Sigmoid colon (tissue), 7 donors: ENCODE measurements around the gene CA9. TPM values are rescaled to one million over a fixed set of nuclear protein-coding genes. Genes with fewer than 3 reads are reported as not detected.

Experiments
- DNase-seq: peaks from one replicate; pipeline ENCODE4 v3.0.0-alpha.2; 2019
- H3K27ac ChIP-seq, 4 donors: fragments of 200-600 bp; sonication (generic); one replicate each; pipeline ENCODE4 v1.5.1; 2016 to 2019; ENCODE audit warnings: mild to moderate bottlenecking in 1 of 4
- H3K27me3 ChIP-seq, 3 donors: fragments of 200-600 bp; sonication (generic); one replicate each; pipeline ENCODE4 v1.5.1; 2019; ENCODE audit warnings: mild to moderate bottlenecking in 1 of 3
- H3K36me3 ChIP-seq, 4 donors: fragments of 200-600 bp; sonication (generic); one replicate each; pipeline ENCODE4 v1.5.1; 2016 to 2019
- H3K4me1 ChIP-seq, 4 donors: fragments of 200-600 bp; sonication (generic); one replicate each; pipeline ENCODE4 v1.5.1; 2017 to 2019
- H3K4me3 ChIP-seq, 4 donors: fragments of 200-600 bp; sonication (generic); one replicate each; pipeline ENCODE4 v1.5.1; 2017 to 2019; ENCODE audit warnings: mild to moderate bottlenecking in 2 of 4, moderate library complexity in 1 of 4
- H3K9me3 ChIP-seq, 4 donors: fragments of 200-600 bp in 3 of 4; sonication (generic) in 3 of 4; one replicate each; pipeline versions ENCODE4 v1.5.1 to v1.6.1; 2013 to 2019
- CTCF ChIP-seq, 4 experiments: fragments of 450-650 bp in 3 of 4; fragments of 200-600 bp in 1 of 4; IDR thresholded peaks; one replicate each; pipeline ENCODE4 v1.5.1; 2016 to 2019; ENCODE audit warnings: antibody characterized with exemption in 4 of 4, mild to moderate bottlenecking in 3 of 4, moderate library complexity in 2 of 4
- EP300 ChIP-seq, 4 donors: sonication (generic); formaldehyde crosslinking; IDR thresholded peaks; one replicate each; pipeline ENCODE4 v1.6.1; 2017; ENCODE audit warnings: antibody characterized with exemption in 4 of 4
- POLR2A ChIP-seq, 2 donors: fragments of 450-650 bp; IDR thresholded peaks; one replicate each; pipeline ENCODE4 v1.6.1; 2016; ENCODE audit warnings: antibody characterized with exemption in 2 of 2, mild to moderate bottlenecking in 2 of 2, moderate library complexity in 2 of 2
- POLR2AphosphoS5 ChIP-seq, 4 donors: sonication (generic); formaldehyde crosslinking; IDR thresholded peaks; one replicate each; pipeline ENCODE4 v1.6.1; 2017; ENCODE audit warnings: antibody characterized with exemption in 4 of 4
- WGBS, 2 donors: extraction: QIAGEN DNeasy Blood & Tissue Kit; methylation state at CpG; one replicate each; pipeline ENCODE4 v1.1.7; 2013; 5-methylcytosine and 5-hydroxymethylcytosine counted together
- intact Hi-C: fragments of 100-400 bp; cut with DNase I; formaldehyde crosslinking; loops from one replicate; pipeline ENCODE4 v1.15.1; 2023
- polyA plus RNA-seq, 3 donors: library from polyadenylated mRNA; stranded (reverse); fragments of 200-250 nt; gene quantifications; one replicate each; pipeline ENCODE4 v1.2.3, GENCODE V29; 2013
- total RNA-seq, 4 donors: library from RNA; depleted of rRNA; stranded (reverse); fragments of >200 nt; gene quantifications; one replicate each; pipeline ENCODE4 v1.1.0, GENCODE V29; 2016
- donor health status: healthy with polysubstance abuse.
- donor health status: Bipolar disorder and iron deficiency.
- donor health status: healthy.

CA9 gene
- total and polyA plus RNA-seq, 7 donors = 0.33 to 1.7 (median 0.71) TPM; not detected in 4

DNA sequence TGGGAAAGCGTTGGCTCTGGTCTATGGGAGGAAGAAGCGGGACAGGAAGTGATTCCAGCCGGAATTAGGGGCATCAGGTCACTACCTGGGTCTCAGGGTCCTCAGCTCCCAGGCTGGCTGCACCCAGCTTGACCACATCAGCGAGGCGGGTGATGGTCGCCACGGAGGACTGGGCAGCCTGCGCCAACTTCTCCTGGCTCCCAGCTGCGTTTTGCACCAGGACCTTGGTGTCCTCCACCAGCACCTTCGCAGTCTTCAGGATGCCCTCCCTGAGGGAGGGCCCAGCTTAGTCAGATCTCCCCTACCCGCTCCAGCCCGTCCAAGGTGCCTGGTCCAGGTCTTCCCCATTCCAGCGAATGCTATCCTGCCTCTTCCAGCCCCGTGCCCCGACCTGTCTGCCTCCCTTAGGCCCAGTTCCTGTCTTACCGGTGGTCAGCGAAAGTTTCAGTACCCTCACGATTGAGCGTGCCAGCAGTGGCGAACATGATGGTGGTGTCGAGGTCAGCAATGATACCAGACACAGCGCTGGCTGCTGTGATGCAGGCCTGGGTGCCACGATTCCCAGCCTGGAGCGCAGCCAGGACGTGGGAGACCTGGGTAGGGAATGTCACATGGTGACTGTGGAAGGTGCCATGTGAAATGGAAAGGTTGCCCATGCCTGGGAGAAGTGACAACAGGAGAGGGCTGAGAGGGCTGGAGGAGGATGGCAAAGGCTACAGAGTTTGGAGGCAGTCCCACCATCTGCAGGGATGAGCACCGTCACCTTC is 30.4 kb downstream of the CA9 start:
- no peaks in the 10 kb centered on the region for H3K9me3 ChIP-seq
- no peak for DNase-seq
- no peak overlapping the region for H3K4me3 ChIP-seq
- H3K36me3 ChIP-seq = peaks cover 100% of the 10 kb centered on the region in 4 donors
- no peaks in the 10 kb centered on the region for H3K27me3 ChIP-seq
- H3K4me1 ChIP-seq = peaks cover 0 to 4% (median 0%) of the 10 kb centered on the region in 4 donors
- no peak for TF ChIP-seq CTCF (IDR thresholded peaks at IDR 0.05)
- TF ChIP-seq POLR2AphosphoS5 (IDR thresholded peaks at IDR 0.05) = no peak
- TF ChIP-seq POLR2A (IDR thresholded peaks at IDR 0.05) = no peak
- TF ChIP-seq EP300 (IDR thresholded peaks at IDR 0.05) = no peak
- H3K27ac ChIP-seq = peak overlapping the region in 2 of 4 donors; percentile 14 to 100
- WGBS, 2 donors = 96 to 97% methylated on average over 26 of the region's 26 CpGs
- intact Hi-C loops = no loop called here

DNA sequence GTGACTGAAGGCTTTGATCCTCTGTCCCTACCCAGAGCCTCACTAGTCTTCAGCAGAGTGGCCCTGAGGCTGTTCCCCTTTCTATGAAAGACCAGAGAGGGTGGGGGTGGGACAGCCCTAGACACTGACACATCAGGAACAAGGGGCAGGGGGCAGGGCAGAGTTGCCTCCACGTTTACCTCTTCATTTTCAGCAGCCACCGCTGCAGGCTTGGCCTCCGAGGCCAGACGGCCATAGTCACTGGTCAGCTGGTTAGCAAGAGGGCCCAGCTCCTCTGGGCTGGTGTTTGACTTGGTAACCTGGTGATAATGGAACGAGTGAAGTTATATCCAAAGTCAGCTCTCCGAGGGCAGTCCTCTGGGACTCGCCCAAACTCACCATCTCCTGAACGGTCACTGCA is 31.6 kb downstream of the CA9 start:
- no peaks in the 10 kb centered on the region for H3K9me3 ChIP-seq
- no peaks in the 10 kb centered on the region for H3K4me1 ChIP-seq
- DNase-seq = peak; percentile 41
- peak overlapping the region; percentile 25 to 49 (median 38) for H3K27ac ChIP-seq
- H3K4me3 ChIP-seq = no peak overlapping the region
- H3K36me3 ChIP-seq = peaks cover 91 to 100% (median 95%) of the 10 kb centered on the region in 4 donors
- 81 to 95% methylated on average over 8 of the region's 8 CpGs for WGBS, 2 donors
- no peak for TF ChIP-seq POLR2AphosphoS5 (IDR thresholded peaks at IDR 0.05)
- no peak for TF ChIP-seq CTCF (IDR thresholded peaks at IDR 0.05)
- TF ChIP-seq POLR2A (IDR thresholded peaks at IDR 0.05) = no peak
- no peak for TF ChIP-seq EP300 (IDR thresholded peaks at IDR 0.05)
- H3K27me3 ChIP-seq = no peaks in the 10 kb centered on the region
- intact Hi-C loops = no loop called here

DNA sequence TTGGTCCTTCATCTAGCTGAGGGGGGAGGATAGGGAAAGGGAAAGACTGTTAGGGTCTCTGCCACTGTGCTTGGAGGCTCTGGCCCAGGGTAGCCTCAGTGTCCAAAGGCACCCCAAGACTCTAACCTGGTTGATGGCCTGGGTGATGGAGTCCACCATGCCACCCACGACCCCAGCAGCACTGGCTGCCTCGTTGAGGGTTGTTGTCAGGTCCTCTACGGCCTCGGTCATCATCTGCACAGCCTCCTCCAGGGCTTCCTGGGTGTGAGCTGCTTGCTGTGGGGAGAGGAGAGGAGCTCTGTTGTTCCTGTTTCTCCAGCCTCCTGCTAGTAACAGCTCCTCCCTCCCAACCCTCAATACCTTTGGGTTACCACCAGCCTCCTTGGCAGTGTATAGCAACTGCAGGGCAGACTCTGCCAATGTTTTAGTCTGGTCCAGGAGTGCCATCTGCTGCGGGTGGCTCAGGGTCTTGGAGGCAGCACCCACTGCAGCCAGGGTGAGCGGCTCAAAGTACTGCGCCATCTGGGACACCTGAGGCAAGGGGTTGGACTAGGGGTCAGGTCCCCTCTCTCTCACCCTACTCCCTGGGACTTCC is 32.2 kb downstream of the CA9 start:
- no peak for TF ChIP-seq CTCF (IDR thresholded peaks at IDR 0.05)
- Histone ChIP-seq H3K9me3 (no peaks in the 10 kb centered on the region), H3K27ac (peak overlapping the region; percentile 30 to 49 (median 38)), H3K36me3 (peaks cover 91 to 100% (median 95%) of the 10 kb centered on the region in 4 donors), H3K4me1 (no peaks in the 10 kb centered on the region), H3K4me3 (no peak overlapping the region), H3K27me3 (no peaks in the 10 kb centered on the region)
- no peak for DNase-seq
- 95% methylated on average over 7 of the region's 7 CpGs for WGBS, 2 donors
- intact Hi-C loops = loop anchor here (2.0 kb wide), 1 partner anchor 19 kb away; no protein-coding TSS in a partner anchor

- peaks cover 91 to 100% (median 94%) of the 10 kb centered on the region in 4 donors for H3K36me3 ChIP-seq
- no peaks in the 10 kb centered on the region for H3K4me1 ChIP-seq
- peak; percentile 50 for DNase-seq
- peak overlapping the region; percentile 25 to 49 (median 36) for H3K27ac ChIP-seq
- intact Hi-C loops = loop anchor here (2.0 kb wide), 1 partner anchor 18 kb away; no protein-coding TSS in a partner anchor
- H3K27me3 ChIP-seq = no peaks in the 10 kb centered on the region
- TF ChIP-seq CTCF (IDR thresholded peaks at IDR 0.05) = no peak
- WGBS, 2 donors = 86 to 98% methylated on average over 10 of the region's 10 CpGs
- no peak overlapping the region for H3K4me3 ChIP-seq
- no peaks in the 10 kb centered on the region for H3K9me3 ChIP-seq
These were observed 33.2 kb downstream of the CA9 start for GRCh38 chr9:35706951-35707350.
